Measurements from ENCODE around the gene TCHH. TPM values are rescaled to one million over a fixed set of nuclear protein-coding genes. Genes with fewer than 3 reads are reported as not detected.

TCHH gene
- total and polyA plus RNA-seq, 4 donors = 0.05 to 0.33 (median 0.08) TPM

- peaks cover 0 to 7% (median 3%) of the 10 kb centered on the region in 4 donors for H3K27me3 ChIP-seq (ENCODE audit: control insufficient read depth in 4 of 4, insufficient read depth in 4 of 4, low read length in 3 of 4)
- no peaks in the 10 kb centered on the region for H3K36me3 ChIP-seq (ENCODE audit: control insufficient read depth in 4 of 4, insufficient read depth in 3 of 4, low read depth in 1 of 4, low read length in 3 of 4)
- H3K27ac ChIP-seq (ENCODE audit: low read depth in 1 of 2, low read length in 2 of 2) = no peak overlapping the region
- no peak overlapping the region for H3K9ac ChIP-seq (ENCODE audit: low read depth in 1 of 2, low read length in 2 of 2)
- no peak for DNase-seq (ENCODE audit: low spot score)
- no peak overlapping the region for H3K4me3 ChIP-seq (ENCODE audit: low read depth in 1 of 3, low read length in 3 of 3)
- peaks cover 0 to 4% (median under 1%) of the 10 kb centered on the region in 4 donors for H3K9me3 ChIP-seq (ENCODE audit: control insufficient read depth in 4 of 4, low read length in 3 of 4)
- TF ChIP-seq ZBTB33 (IDR thresholded peaks at IDR 0.05) = no peak
- no peak for TF ChIP-seq ATF3 (IDR thresholded peaks at IDR 0.05)
- no peak for TF ChIP-seq FOXA2 (IDR thresholded peaks at IDR 0.05)
- no peak for TF ChIP-seq GABPA (IDR thresholded peaks at IDR 0.05 in 1 of 2, conservative IDR thresholded peaks at IDR 0.05 in 1 of 2)
- TF ChIP-seq SP1 (IDR thresholded peaks at IDR 0.05) = no peak
- no peak for TF ChIP-seq EGR1 (IDR thresholded peaks at IDR 0.05; ENCODE audit: low read depth in 2 of 2)
- no peak for TF ChIP-seq HNF4A (conservative IDR thresholded peaks at IDR 0.05)
- no peak for TF ChIP-seq HNF4G (IDR thresholded peaks at IDR 0.05)
- TF ChIP-seq REST (IDR thresholded peaks at IDR 0.05) = no peak
- no peak for TF ChIP-seq TAF1 (conservative IDR thresholded peaks at IDR 0.05)
- no peak for TF ChIP-seq MAX (IDR thresholded peaks at IDR 0.05)
- TF ChIP-seq CTCF (IDR thresholded peaks at IDR 0.05; ENCODE audit: low read depth, low read length, missing input control) = no peak
- TF ChIP-seq FOXA1 (IDR thresholded peaks at IDR 0.05) = no peak
- no peak for TF ChIP-seq JUND (IDR thresholded peaks at IDR 0.05)
- no peak for TF ChIP-seq RAD21 (IDR thresholded peaks at IDR 0.05)
- TF ChIP-seq RXRA (IDR thresholded peaks at IDR 0.05) = no peak
- TF ChIP-seq NR2F2 (IDR thresholded peaks at IDR 0.05) = no peak
- no peak for TF ChIP-seq YY1 (IDR thresholded peaks at IDR 0.05)
- H3K4me1 ChIP-seq (ENCODE audit: control insufficient read depth in 4 of 4, insufficient read depth in 4 of 4, low read length in 3 of 4) = no peaks in the 10 kb centered on the region
Observed at GRCh38 chr1:152130186-152130585, 14.9 kb upstream of the TCHH start.

Measured in liver (tissue), 9 donors.